Measurements from ENCODE around the gene ATOH8.

Gene ATOH8

DNA sequence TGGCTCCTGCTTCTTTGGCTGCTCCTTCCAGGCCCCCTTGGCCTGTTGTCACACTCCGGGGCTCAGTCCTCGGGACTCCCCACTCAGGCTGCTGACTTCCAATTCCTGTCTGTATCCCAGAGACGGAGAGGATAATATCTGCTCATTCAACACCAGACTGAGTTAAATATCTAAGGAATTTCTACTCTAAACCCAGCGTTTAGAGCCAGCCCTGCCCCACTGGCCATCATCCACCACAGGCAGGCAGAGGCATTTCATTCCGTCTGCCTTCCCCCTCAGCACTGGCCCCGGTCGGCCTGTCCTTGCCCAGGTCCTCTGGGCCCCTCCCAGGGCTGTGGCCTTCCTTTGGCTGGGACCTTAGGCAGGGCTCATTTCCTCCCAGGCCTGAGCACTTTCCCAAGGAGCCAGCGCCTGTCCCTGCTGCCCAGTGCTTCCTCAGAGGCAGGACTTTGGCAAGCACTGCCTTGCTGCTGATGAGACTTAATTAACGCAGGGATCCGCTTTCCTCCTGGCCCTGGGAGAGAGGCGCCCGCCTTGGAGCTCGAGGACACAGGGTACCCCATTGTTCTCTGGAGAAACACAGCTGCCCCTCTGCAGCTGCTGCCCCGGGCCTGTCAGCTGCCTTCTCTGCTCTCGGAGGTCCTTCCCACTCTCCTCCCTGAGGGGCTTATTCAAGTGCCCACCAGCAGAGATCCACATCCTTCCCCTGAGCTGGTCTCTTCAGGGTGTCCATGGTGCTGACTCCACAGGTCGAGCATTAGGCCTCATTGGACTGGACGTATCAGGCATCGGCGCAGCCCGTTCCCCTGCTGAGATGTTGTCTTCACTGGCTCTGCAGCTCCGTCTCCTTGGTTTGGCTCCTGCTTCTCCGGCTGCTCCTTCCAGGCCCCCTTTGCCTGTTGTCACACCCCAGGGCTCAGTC lies 42.8 kb downstream of the ATOH8 start:
- TF ChIP-seq, protein P1, sequence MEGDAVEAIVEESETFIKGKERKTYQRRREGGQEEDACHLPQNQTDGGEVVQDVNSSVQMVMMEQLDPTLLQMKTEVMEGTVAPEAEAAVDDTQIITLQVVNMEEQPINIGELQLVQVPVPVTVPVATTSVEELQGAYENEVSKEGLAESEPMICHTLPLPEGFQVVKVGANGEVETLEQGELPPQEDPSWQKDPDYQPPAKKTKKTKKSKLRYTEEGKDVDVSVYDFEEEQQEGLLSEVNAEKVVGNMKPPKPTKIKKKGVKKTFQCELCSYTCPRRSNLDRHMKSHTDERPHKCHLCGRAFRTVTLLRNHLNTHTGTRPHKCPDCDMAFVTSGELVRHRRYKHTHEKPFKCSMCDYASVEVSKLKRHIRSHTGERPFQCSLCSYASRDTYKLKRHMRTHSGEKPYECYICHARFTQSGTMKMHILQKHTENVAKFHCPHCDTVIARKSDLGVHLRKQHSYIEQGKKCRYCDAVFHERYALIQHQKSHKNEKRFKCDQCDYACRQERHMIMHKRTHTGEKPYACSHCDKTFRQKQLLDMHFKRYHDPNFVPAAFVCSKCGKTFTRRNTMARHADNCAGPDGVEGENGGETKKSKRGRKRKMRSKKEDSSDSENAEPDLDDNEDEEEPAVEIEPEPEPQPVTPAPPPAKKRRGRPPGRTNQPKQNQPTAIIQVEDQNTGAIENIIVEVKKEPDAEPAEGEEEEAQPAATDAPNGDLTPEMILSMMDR (conservative IDR thresholded peaks at IDR 0.05): no peak
- H3K27ac ChIP-seq: no peak overlapping the region

DNA sequence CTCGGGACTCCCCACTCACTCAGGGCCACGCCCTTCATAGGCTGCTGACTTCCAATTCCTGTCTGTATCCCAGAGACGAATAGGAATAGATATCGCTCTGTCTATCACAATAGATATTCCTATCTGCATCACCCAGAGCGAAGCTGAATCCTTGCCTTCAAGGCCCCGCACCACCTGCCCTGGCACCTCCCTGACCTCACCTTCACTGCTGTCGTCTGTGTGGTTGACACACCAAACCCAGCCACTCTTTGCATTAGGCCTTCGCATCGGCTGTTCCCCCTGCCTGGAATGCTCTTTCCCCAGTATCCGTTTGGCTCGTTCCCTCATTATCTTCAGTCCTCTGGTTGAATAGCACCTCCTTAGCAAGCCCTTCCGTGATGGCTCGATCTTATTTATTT lies 43.5 kb downstream of the ATOH8 start:
- H3K27ac ChIP-seq: no peak overlapping the region
- TF ChIP-seq, protein P1 (conservative IDR thresholded peaks at IDR 0.05): no peak

- TF ChIP-seq, protein P1 (conservative IDR thresholded peaks at IDR 0.05): no peak
- H3K27ac ChIP-seq: no peak overlapping the region
Measured at GRCh38 chr2:85797921-85798320, 44.1 kb downstream of the ATOH8 start.

GRCh38 chr2:85799215-85799956 lies 45.6 kb downstream of the ATOH8 start:
- TF ChIP-seq, protein P1 (conservative IDR thresholded peaks at IDR 0.05): no peak
- H3K27ac ChIP-seq: no peak overlapping the region

DNA sequence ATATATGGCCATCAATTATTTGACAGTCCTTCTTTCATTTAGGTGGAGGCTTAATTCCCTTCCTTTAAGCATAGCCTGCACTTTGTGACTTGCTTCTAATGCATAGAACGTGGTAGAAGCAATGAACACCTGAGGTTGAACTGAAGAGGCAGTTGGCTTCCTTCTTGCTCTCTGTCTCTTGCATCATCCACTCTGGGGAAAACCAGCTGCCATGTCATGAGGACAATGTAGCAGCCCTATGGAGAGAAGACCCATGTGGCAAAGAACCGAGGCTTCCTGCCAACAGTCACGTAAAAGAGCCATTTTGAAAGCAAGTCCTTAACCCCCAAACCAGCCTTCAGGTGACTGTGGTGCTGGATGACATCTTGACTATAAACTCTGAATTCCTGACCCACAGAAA lies 46.8 kb downstream of the ATOH8 start:
- H3K27ac ChIP-seq: no peak overlapping the region
- TF ChIP-seq, protein P1 (conservative IDR thresholded peaks at IDR 0.05): no peak

- TF ChIP-seq, protein P1 (conservative IDR thresholded peaks at IDR 0.05): no peak
- no peak overlapping the region for H3K27ac ChIP-seq
Measured at GRCh38 chr2:85801871-85802270, 48.1 kb downstream of the ATOH8 start.

GRCh38 chr2:85802354-85803103 lies 48.7 kb downstream of the ATOH8 start:
- H3K27ac ChIP-seq: no peak overlapping the region
- TF ChIP-seq, protein P1 (conservative IDR thresholded peaks at IDR 0.05): no peak

Measured in VCaP (cell line).